ENCODE results near the gene RNF17.

RNF17 gene

DNA sequence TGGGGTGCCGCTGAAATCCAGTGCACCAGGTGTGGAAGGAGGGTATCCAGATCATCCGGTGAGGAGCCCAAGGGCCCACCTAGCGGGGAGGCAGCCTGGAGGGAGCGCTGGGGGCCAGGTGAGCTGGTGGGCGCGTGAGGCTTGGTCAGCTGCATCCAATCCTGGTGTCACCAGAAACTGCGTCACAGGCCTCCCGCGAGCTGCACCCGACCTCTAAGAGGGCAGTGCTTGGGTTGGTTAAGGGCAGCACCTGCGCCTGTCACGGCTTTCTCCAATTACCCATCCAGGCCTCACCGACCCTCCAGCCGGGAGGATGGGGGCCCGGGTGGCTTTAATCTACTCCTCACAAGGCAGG, 284 bp downstream of the RNF17 start:
- DNase-seq (ENCODE audit: extremely low spot score): no peak
- CTCF ChIA-PET: no interaction called here
- POLR2A ChIA-PET: no interaction called here
- TF ChIP-seq FOXM1 (IDR thresholded peaks at IDR 0.05; ENCODE audit: borderline replicate concordance): no peak
- no peak for TF ChIP-seq HDGF (IDR thresholded peaks at IDR 0.05; ENCODE audit: borderline replicate concordance)
- no peak for TF ChIP-seq NFRKB (IDR thresholded peaks at IDR 0.05)
- no peak for TF ChIP-seq FOXK2 (IDR thresholded peaks at IDR 0.05)
- no peak for TF ChIP-seq ZNF384 (IDR thresholded peaks at IDR 0.05)
- no peak for TF ChIP-seq BHLHE40 (IDR thresholded peaks at IDR 0.05; ENCODE audit: borderline replicate concordance)
- no peak for TF ChIP-seq SP1 (IDR thresholded peaks at IDR 0.05)
- no peak for TF ChIP-seq FOXA1 (IDR thresholded peaks at IDR 0.05)

DNA sequence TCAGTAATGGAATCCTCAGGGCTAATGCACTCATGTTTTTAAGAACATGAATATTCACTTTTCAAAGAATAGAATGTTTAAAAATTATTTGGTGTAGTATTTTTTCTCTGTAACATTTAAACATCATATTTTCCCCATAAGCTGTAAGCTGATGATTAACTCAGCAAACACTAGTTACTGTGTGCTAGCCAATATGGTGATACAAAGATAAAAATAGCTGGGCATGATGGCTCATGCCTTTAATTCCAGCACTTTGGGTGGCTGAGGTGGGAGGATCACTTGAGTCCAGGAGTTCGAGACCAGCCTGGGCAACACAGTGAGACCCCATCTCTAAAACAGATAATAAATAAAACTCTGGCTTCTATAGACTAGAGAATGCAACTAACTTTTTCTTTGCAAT, 13.2 kb downstream of the RNF17 start:
- TF ChIP-seq NFRKB (IDR thresholded peaks at IDR 0.05): no peak
- TF ChIP-seq SUZ12 (IDR thresholded peaks at IDR 0.05): no peak
- no peak for TF ChIP-seq CTBP1 (IDR thresholded peaks at IDR 0.05; ENCODE audit: borderline replicate concordance)
- TF ChIP-seq, protein P1, sequence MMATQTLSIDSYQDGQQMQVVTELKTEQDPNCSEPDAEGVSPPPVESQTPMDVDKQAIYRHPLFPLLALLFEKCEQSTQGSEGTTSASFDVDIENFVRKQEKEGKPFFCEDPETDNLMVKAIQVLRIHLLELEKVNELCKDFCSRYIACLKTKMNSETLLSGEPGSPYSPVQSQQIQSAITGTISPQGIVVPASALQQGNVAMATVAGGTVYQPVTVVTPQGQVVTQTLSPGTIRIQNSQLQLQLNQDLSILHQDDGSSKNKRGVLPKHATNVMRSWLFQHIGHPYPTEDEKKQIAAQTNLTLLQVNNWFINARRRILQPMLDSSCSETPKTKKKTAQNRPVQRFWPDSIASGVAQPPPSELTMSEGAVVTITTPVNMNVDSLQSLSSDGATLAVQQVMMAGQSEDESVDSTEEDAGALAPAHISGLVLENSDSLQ (IDR thresholded peaks at IDR 0.05): no peak
- no peak for TF ChIP-seq FOXK2 (IDR thresholded peaks at IDR 0.05)
- no peak for TF ChIP-seq ARNT (IDR thresholded peaks at IDR 0.05)
- TF ChIP-seq ELF4 (IDR thresholded peaks at IDR 0.05): no peak
- no peak for TF ChIP-seq BHLHE40 (IDR thresholded peaks at IDR 0.05; ENCODE audit: borderline replicate concordance)
- TF ChIP-seq FOXM1 (IDR thresholded peaks at IDR 0.05; ENCODE audit: borderline replicate concordance): no peak
- no peak for TF ChIP-seq TARDBP (IDR thresholded peaks at IDR 0.05)
- no peak for TF ChIP-seq ZNF384 (IDR thresholded peaks at IDR 0.05)
- TF ChIP-seq FOXA1 (IDR thresholded peaks at IDR 0.05): no peak
- TF ChIP-seq L3MBTL2 (conservative IDR thresholded peaks at IDR 0.05): no peak
- no peak for DNase-seq (ENCODE audit: extremely low spot score)
- POLR2A ChIA-PET: no interaction called here
- CTCF ChIA-PET: no interaction called here

DNA sequence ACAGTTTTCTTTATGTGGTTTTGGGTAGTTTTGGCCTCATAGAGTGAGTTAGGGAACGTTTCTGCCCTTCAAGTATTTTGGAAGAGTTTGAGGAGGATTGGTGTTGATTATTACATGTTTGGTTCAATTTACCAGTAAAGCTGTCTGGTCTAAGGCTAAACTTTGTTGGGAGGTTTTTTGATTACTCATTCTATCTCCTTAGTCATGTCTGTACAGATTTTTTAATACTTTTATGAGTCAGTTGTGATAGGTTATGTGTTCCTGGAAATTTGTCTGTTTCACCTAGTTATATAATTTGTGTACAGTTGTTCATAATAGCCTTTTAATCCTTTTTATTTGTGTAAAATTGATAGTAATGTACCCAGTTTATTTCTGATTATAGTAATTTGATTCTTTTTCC, 20.4 kb downstream of the RNF17 start:
- TF ChIP-seq CTBP1 (IDR thresholded peaks at IDR 0.05; ENCODE audit: borderline replicate concordance) (no peak), BHLHE40 (IDR thresholded peaks at IDR 0.05; ENCODE audit: borderline replicate concordance) (no peak), FOXM1 (IDR thresholded peaks at IDR 0.05; ENCODE audit: borderline replicate concordance) (no peak), ELF4 (IDR thresholded peaks at IDR 0.05) (no peak), TARDBP (IDR thresholded peaks at IDR 0.05) (no peak), ZNF384 (IDR thresholded peaks at IDR 0.05) (no peak), ARNT (IDR thresholded peaks at IDR 0.05) (no peak), FOXA1 (IDR thresholded peaks at IDR 0.05) (no peak), NFRKB (IDR thresholded peaks at IDR 0.05) (no peak), LEF1 (IDR thresholded peaks at IDR 0.05; ENCODE audit: borderline replicate concordance) (no peak), HDGF (IDR thresholded peaks at IDR 0.05; ENCODE audit: borderline replicate concordance) (no peak), L3MBTL2 (conservative IDR thresholded peaks at IDR 0.05) (no peak)
- TF ChIP-seq, protein P1 (IDR thresholded peaks at IDR 0.05): no peak
- ChIA-PET CTCF (no interaction called here), POLR2A (no interaction called here)
- DNase-seq (ENCODE audit: extremely low spot score): no peak

DNA sequence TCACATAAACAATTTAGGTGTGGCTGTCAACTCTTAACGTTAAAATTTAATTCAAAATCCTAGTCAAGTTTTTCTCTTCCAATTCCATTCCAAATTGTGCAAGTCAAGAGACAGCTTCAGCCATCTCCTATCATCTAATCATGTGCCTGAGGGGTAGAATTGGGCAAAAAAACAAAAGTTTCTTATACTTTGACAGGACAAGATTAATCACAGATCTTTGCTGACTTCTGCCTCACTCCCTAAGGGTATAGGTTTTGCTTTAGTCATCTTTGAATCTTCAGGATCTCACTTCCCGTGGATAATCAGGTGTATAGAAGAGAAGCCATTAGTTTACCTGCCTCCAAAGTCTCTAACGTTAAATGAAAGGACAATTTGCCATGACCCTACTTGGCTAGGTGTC, 24.6 kb downstream of the RNF17 start:
- ChIA-PET POLR2A (no interaction called here), CTCF (no interaction called here)
- TF ChIP-seq LEF1 (IDR thresholded peaks at IDR 0.05; ENCODE audit: borderline replicate concordance): no peak
- TF ChIP-seq TARDBP (IDR thresholded peaks at IDR 0.05): no peak
- TF ChIP-seq CTBP1 (IDR thresholded peaks at IDR 0.05; ENCODE audit: borderline replicate concordance): no peak
- TF ChIP-seq L3MBTL2 (conservative IDR thresholded peaks at IDR 0.05): no peak
- TF ChIP-seq ZNF384 (IDR thresholded peaks at IDR 0.05): no peak
- no peak for TF ChIP-seq ELF4 (IDR thresholded peaks at IDR 0.05)
- TF ChIP-seq ARNT (IDR thresholded peaks at IDR 0.05): no peak
- TF ChIP-seq, protein P1 (IDR thresholded peaks at IDR 0.05): no peak
- TF ChIP-seq FOXM1 (IDR thresholded peaks at IDR 0.05; ENCODE audit: borderline replicate concordance): no peak
- no peak for TF ChIP-seq FOXA1 (IDR thresholded peaks at IDR 0.05)
- TF ChIP-seq SP1 (IDR thresholded peaks at IDR 0.05): no peak
- TF ChIP-seq BHLHE40 (IDR thresholded peaks at IDR 0.05; ENCODE audit: borderline replicate concordance): no peak
- TF ChIP-seq SUZ12 (IDR thresholded peaks at IDR 0.05): no peak
- no peak for TF ChIP-seq NFRKB (IDR thresholded peaks at IDR 0.05)
- TF ChIP-seq FOXK2 (IDR thresholded peaks at IDR 0.05): no peak
- TF ChIP-seq HDGF (IDR thresholded peaks at IDR 0.05; ENCODE audit: borderline replicate concordance): no peak
- no peak for DNase-seq (ENCODE audit: extremely low spot score)

DNA sequence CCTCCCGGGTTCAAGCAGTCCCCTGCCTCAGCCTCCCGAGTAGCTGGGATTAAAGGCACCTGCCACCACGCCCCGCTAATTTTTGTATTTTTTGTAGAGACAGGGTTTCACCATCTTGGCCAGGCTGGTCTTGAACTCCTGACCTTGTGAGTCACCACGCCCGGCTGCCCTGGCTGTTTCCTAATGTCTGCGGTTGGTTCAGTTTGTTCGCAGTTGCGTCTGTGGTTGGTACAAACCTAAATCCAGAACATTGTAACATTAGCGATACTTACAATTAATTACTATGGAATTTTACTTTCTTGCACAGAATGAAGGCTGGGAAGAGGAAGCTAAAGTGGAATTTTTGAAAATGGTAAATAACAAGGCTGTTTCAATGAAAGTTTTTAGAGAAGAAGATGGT, 38.1 kb downstream of the RNF17 start:
- POLR2A ChIA-PET: no interaction called here
- no peak for TF ChIP-seq FOXM1 (IDR thresholded peaks at IDR 0.05; ENCODE audit: borderline replicate concordance)
- no peak for TF ChIP-seq SUZ12 (IDR thresholded peaks at IDR 0.05)
- TF ChIP-seq ARNT (IDR thresholded peaks at IDR 0.05): no peak
- no peak for TF ChIP-seq BHLHE40 (IDR thresholded peaks at IDR 0.05; ENCODE audit: borderline replicate concordance)
- no peak for TF ChIP-seq ELF4 (IDR thresholded peaks at IDR 0.05)
- TF ChIP-seq, protein P1 (IDR thresholded peaks at IDR 0.05): no peak
- TF ChIP-seq FOXA1 (IDR thresholded peaks at IDR 0.05): no peak
- TF ChIP-seq ZNF384 (IDR thresholded peaks at IDR 0.05): no peak
- no peak for TF ChIP-seq LEF1 (IDR thresholded peaks at IDR 0.05; ENCODE audit: borderline replicate concordance)
- no peak for TF ChIP-seq L3MBTL2 (conservative IDR thresholded peaks at IDR 0.05)
- TF ChIP-seq NFRKB (IDR thresholded peaks at IDR 0.05): no peak
- TF ChIP-seq FOXK2 (IDR thresholded peaks at IDR 0.05): no peak
- TF ChIP-seq TARDBP (IDR thresholded peaks at IDR 0.05): no peak
- no peak for TF ChIP-seq SP1 (IDR thresholded peaks at IDR 0.05)
- no peak for TF ChIP-seq CTBP1 (IDR thresholded peaks at IDR 0.05; ENCODE audit: borderline replicate concordance)
- no peak for TF ChIP-seq HDGF (IDR thresholded peaks at IDR 0.05; ENCODE audit: borderline replicate concordance)
- CTCF ChIA-PET: no interaction called here
- no peak for DNase-seq (ENCODE audit: extremely low spot score)

Measured in HEK293T (cell line).